HG02943 (cell line): Measurements from ENCODE around the gene MBOAT2.

Experiments
- ATAC-seq: cut with Tn5 transposase; IDR thresholded peaks from one replicate; pipeline ENCODE4 v1.9.1; 2021; ENCODE audit warnings: mild to moderate bottlenecking, low read depth, moderate library complexity; ENCODE audit not compliant: unreplicated experiment

The MBOAT2 gene

DNA sequence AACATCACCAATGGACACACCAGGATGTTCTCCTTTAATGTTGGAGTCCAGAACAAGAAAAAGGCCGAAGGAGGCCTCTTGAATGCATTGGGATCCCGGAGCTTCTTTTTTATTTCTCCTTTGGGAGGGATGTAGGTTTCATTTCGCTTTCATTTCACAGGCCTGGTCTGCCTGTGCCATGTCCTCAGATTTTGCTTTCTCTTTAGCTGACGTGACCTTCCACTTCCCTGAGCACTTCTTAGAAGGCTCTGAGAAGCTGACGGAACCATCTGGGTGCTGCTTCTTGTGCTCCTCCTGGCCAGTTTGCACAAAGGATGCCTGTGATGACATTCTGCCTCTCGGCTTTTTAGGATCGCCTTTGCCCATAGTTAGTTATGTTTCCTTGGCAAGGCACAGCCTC lies 15.1 kb upstream of the MBOAT2 start:
- ATAC-seq: no peak

DNA sequence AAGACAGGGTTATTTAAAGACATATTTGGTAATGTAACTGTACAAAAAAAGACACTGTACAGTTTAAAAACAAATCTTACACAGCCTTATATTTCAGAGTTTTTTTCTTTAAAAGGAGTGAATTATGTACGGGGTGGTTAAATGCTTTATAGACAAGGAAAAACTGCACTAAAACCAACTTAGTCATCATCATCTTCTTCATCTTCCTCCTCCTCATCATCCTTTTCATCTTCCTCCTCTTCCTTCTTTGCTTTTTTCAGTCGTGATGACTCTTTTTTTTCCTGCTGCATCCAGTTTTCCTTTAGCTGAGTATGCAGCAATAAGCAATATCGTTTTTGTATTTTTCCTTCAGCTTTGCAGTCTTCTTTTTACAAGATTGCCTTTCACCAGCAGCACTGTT lies 14.6 kb upstream of the MBOAT2 start:
- ATAC-seq: no peak

DNA sequence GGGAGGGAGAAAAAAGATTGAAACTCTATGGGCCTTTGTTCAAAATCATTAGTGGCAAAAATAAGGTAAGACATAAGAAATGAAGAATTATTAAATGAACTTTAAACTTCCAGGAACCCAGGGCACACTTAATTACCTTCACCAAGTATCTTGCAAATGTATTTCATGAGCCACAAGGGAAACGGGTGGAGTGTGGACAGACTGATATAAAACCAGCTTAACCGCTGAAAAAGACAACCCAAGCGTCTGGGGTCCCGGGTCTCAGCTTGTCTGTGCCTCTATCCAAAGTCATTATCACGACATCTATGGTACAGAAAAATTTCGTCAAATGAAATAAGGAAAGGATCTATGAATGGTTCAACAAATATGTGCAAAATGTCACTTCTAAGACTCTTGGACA lies 13.9 kb upstream of the MBOAT2 start:
- ATAC-seq: no peak

DNA sequence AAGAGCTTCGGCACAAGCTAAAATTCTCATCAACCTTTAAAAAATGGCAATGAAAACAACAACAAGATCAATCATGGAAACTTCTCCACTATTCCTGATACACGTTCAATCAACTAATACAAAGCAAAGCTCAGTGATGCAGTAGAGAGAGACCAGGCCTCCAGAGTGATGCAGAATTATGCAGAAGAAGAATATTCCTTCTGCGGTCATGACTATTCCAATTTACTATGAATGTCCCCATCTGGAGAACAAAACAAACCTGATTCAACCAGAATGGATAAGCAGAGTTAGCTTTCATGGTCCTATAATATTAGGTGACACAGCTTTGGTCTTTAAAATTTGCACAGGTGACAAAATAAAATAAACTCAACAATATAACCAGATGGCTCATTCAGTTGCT lies 12.5 kb upstream of the MBOAT2 start:
- no peak for ATAC-seq

DNA sequence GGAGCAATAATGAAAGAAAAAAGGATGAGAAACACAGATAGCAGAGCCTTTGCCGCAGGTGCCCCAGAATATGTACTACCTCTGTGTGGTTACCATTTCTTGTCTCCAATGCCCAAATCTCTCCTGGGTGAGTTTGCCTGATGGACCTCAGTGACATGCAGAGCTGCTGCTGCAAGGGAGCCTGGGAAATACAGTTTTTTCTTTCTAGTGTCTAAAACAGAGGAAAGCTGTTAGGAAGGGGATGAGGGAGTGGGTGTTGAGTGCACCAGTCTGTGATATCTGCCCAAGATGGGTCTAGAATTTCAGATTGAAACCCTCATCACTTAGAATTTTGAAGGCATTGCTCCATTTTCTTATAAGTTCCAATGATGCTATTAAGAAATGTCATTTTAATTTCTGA lies 9.9 kb upstream of the MBOAT2 start:
- no peak for ATAC-seq

DNA sequence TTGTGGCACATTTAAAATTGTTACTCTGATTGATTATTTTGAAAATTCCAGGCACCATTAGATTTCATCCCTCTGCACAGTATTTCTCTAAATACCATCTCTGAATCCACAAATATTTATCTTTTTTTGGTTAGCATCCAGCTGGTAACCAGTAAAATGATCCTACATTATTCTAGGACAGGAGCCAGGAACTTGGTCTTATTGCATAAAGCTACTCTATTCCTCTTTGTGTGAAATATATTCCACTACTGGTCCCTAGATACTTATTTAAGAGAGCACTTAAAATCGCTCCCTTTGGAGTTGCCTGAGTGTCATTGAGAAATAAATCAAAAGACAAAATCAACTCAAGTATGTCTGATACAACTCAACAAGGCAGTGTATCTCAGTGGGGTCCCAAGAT lies 7.4 kb upstream of the MBOAT2 start:
- no peak for ATAC-seq

DNA sequence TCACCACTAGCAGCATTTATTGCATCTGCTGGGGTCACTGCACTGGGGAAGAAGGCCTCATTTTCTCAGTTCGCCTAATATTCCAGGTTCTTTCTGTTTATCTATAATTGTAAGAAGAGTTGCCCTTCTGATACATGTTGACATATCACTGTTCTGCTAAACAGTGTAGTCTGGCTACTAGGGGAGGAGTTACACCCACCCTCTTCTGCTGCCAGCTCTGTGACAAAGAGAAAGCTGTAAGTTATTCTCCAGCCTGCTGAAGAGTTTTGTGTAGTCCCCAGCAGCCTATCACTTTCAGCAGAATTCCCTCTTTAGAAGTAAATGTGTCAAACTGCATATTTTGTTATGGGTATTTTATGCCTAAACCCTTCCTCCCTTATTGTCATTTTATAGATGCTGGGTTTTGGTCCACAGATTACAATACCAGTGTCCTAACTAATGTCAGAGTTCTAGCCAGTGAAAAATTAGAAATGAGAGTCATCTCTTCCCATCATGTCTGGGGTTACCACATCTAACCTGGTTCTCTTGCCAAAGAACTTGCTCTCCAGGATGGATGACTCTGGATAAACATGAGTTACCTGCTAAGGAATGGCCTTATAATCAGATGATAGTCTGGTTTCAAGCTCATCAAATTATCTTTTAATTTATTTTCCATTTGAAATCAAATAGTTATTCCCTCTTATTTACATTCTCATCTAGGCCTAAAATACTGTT lies 5.6 kb upstream of the MBOAT2 start:
- ATAC-seq: no peak

DNA sequence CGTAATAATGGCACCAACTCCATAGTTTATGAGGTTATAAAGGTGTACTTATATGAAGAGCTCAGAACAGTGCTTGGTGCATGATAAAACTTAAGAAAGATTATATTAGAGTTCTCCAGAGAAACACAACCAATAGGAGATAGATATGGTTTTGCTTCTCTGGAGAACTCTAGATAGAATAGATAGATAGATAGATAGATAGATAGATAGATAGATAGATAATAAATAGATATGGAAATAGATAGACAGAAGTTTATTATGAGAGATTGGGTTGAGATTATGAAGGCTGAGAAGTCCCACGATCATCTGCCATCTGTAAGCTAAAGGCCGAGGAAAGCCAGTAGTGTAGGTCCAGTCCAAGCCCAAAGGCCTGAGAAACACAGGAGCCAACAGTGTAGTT lies 2.9 kb upstream of the MBOAT2 start:
- no peak for ATAC-seq

DNA sequence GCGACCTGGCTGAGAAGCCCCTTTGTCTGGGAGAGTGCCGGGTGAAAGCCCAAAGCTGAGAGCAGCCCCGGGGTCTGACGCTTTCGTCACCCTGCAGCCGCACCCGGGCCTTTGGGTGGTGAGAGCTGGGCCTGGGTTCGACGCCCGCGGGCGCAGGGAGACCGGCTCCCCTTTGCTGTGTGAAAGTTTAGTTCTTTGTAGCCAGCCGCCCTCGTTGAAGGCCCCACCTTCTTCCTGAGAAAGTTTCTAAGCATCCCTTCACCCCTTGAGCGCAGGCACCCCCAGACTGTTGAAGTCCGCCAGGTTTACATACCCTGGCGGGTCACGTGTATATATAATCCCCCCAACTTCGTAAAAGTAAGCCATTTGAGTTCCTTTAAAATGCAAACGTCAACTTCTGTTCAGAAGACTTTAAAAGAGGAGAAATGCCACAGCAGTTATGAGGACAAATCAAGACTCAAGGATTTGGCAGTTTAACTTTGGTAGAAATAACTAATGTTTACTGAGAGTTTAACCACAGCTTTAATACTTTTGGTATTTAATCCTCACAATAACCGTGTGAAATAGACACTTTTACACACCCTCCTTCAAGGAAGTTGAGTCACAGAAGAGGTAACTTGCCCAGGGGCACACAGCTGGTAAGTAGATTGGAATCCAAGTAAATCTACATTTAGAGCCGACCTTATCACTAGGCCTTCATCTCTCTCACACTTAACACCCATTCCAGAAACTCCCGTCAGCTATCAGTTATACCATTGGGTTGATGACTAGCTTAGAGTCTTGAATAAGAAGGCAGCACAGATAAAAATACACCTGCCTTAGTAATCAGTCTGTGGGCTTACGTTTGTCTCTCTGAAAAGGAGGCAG lies 1.1 kb upstream of the MBOAT2 start:
- ATAC-seq: peak; percentile 24

DNA sequence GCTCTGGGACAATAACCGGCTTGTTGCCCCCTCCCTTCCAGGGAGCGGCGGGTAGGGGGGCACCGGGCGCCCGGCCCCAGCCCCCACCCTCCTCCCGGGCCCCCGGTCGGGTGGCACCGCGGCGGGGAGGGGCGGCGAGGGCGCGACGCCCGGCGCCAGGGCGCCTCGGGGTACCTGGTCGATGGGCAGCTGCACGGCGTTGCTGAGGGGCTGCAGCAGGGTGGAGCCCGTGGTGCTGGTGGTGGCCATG lies 193 bp downstream of the MBOAT2 start:
- ATAC-seq: no peak

DNA sequence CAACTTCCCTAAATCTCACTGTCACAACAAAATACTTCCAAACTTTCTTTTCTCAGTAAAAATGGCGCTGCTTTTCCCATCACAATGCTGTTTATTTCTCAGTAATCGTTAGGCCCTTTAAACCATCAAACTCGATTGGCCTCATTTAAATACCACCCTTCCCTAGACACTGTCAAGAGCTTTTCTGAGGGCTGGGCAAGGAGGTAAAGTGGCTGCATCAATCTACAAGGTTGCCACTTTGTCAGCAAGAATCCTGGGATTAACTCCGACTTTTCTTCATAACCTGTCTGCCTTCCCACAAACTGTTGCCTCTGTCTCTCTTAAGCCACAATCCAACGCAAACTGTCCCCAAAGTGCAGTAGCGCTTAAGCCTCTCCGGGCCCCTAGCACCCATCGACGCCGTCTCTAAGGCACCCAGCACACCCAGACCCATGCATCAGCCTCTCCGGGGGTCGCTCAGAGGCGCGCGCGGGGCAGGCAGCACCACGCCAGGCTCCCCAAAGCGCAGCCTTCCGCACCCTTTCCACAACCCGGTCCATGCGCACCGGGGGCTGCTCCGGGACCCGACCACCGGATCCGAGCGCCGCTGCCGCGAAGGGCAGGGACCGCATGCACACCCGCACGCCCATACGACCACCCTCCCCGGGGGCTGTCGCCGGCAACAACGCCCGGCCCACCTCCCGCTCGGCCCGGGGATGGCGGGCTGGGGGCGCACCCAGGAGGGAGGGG lies 683 bp downstream of the MBOAT2 start:
- ATAC-seq: no peak

DNA sequence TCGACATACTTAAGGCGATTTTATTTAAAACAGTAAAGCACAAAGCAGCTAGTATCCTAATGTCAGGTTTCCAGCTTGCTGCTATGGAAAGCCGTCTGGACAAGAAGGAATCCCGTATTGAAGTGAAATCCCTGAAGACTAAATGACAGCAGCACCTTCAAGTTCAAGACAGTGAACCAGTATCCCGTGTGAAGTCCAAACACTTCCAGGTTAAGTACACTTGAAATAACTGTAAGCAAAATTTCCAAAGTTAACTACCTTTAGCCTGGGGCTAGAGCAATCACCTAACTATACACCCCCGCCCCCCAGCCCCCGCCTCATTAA lies 1.2 kb downstream of the MBOAT2 start:
- no peak for ATAC-seq

DNA sequence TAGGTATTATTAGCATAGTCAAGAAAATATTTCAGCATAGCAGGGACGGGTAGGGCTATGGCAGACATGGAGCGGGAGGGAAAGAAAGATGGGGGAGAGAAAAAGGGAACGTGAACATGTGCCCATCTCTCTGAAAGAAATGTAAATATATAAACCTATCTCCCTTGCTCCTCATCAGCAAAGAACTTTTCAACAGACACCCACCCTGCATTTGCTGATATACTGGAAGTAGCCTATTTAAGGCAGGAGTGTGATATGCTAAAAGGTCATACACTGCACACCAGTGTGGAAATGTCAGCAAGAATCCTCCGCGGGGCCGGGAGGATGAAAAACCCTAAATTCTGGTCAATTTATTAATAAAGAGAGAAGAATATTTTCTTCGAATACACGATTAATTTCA lies 1.7 kb downstream of the MBOAT2 start:
- ATAC-seq: no peak

DNA sequence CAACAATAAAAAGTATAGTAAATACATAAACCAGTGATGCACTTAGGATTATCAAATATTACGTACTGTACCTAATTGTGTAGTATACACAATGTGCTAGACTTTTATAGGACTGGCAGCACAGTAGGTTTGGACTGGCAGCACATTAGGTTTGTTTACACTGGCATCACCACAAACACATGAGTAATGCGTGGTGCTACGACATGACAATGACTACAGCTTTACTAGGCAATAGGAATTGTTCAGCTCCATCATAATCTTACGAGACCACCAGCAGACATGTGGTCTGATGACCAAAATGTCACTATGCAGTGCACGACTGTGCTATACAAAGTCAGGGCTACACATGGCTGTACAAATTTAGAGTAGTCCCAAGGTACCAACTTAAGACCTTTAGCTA lies 2.3 kb downstream of the MBOAT2 start:
- no peak for ATAC-seq

DNA sequence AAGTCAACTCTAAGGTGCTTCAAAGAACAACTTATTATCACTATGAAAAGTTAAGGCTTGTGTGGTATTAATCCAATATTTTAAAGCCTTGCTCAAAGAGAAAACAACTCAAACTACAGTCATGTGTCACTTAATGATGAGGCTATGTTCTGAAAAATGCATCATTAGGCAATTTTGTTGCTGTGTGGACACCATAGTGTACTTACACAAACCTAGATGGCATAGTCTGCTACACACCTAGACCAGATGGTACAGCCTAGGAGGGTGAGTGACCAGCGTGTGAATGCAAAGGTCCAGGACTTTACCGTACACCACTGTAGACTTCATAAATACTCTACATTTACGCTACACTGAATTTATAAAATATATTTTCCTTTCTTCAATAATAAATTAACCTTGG lies 3.0 kb downstream of the MBOAT2 start:
- ATAC-seq: no peak

DNA sequence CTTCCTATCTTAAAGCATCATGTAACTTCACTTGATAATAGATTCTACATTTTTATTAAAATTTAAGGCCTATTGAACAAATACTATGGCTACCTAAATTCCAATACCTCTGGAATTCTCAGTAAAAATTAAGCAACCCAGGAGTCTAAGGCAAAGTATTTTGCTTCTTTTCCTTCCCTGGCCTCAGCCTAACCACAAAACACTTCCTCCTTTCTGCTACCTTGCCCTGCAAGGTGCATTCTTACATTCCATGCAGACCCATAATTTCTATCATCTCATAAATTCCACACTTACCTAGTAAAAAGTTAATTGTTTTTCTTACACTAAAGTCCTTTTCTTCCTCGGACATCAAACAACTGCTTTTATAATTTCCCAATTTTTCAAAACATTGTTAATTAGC lies 3.7 kb downstream of the MBOAT2 start:
- no peak for ATAC-seq

DNA sequence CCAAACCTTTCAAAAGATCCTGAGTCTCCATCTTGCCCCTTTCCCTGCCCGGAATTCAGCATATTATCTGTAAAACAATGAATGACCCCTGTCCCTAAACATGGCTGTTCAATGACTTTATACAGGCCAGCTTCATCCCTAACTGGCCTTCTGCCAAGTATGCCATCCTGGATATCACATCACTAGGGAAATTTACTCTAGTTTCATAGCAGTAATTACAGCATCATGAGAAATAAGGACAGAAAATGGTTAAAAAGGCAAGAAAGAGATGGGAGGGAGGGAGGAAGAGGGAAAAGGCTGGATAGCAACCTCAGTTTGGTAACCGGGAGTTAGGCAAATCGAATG lies 4.4 kb downstream of the MBOAT2 start:
- no peak for ATAC-seq

DNA sequence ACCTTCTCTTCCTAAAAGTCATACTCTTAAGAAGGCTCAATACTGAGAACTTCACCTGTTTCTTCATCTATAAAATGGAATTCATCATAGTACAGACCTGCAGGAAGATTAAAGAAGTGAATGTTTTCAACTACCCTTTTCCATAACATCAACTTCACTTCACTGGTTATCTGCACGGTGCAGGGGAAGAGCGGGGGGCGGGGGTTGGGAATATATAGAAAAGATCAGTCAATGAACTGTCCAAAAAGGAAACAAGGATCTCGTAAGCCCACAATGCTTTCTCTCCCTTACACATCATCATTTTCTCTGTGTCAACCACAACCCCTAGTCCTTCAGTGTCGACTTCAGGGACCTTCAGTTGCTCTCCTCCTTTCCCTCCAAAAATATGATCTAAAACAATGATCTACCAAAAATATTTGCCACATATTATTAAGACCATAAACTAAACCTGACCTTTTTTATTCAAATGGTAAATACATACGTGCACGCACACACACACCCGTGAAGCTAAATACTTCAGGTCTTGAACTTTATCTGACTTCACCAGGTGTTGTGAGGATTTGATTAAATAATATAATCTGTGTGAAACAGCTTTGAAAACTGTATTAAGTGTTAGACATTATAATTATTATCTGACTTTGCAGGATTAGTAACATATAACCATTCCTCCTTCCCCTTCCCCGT lies 4.9 kb downstream of the MBOAT2 start:
- no peak for ATAC-seq

DNA sequence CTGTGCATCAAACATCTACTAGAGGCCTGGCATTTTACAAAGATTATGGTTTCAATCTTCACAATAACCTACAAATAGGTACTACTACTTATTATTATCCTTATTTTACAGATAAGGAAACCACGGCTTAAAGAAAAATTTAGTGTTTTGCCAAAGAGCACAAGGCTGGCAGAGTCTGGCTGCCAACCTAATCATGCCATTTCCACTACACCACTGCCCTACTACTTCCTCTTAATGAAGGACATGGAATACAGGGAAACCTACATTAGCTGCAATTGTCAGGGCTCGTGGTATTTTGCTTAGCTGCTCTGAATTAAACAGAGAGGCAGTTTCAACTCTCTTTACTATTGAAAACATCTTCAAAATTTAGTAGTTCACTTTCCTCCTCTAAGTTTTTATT lies 5.9 kb downstream of the MBOAT2 start:
- ATAC-seq: no peak

DNA sequence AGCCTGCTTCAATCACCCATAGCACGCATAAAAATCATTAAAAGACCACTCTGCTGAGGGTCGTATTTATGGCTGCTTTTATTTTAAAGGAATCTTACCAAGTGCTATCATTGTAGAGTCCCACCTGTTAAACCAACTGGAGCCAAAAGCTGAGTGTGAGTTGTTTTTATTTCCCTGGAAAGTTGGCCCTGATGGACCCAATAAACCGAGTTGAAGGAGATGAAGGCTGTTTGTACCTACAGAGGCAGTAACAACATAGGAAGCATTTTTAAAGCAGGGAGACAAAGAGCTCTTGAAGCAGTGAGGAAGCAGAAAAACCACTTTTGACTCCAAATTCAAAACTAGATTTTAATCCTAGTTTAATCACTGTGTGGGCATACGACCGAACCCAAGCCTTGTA lies 6.4 kb downstream of the MBOAT2 start:
- no peak for ATAC-seq

DNA sequence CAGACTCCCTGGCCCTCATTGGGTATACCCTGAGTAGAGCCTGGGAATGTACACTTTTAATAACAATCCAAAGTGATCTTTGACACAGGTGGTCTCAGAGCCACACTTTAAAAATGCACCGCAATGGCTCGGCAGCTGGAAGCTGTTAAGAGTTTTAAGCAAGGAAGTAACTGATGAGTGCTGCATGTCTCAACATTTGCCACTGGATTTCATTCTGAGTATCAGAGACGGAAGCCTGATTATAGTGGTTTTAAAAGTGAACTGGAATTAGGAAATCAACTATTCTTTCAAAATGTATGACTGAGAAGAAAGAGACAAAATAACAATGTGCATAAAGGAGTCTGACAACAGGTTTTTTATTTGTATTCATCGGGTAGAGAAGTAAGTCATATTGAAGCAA lies 7.5 kb downstream of the MBOAT2 start:
- no peak for ATAC-seq

DNA sequence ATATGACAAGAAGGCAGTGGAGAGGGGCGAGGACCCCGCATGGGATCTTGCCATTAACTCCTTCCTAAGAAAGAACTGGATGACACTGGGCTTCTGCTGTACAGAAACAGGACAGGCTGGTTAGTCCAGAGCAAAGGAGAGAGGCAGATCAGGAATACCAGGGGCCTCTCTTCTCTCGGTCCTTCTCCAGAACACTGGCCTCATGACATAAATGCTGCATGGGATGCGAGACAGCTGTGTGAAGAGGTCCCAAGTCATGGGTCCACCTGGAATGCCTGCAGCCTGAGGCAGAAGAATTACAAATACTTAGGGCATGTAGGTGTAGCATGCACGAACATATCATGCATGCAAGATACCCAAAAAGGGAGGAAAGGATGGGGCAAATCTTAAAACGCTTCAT lies 9.1 kb downstream of the MBOAT2 start:
- ATAC-seq: no peak
